Measurements from ENCODE around the gene PERM1. TPM values are rescaled to one million over a fixed set of nuclear protein-coding genes. Genes with fewer than 3 reads are reported as not detected.

Gene PERM1
- total and polyA plus RNA-seq, 2 experiments from 2014 or later: 0.77 to 1.0 TPM

GRCh38 chr1:938711-939489, 43.0 kb downstream of the PERM1 start:
- TF ChIP-seq CTCF (IDR thresholded peaks at IDR 0.05; ENCODE audit: low read depth, low read length): no peak
- Histone ChIP-seq H3K4me1 (ENCODE audit: low read depth) (peaks cover 28% of the 10 kb centered on the region), H3K9me3 (ENCODE audit: low read depth) (no peaks in the 10 kb centered on the region), H3K36me3 (no peaks in the 10 kb centered on the region), H3K27ac (no peak overlapping the region), H3K4me3 (no peak overlapping the region), H3K27me3 (peaks cover 25% of the 10 kb centered on the region)
- DNase-seq (ENCODE audit: low read depth in 1 of 2, low spot score in 1 of 2): no peak

- H3K4me3 ChIP-seq: no peak overlapping the region
- peak; percentile 24 to 71 for DNase-seq (ENCODE audit: low read depth in 1 of 2, low spot score in 1 of 2)
- H3K27me3 ChIP-seq: peaks cover 30% of the 10 kb centered on the region
Measured at GRCh38 chr1:938088-938683, 43.7 kb downstream of the PERM1 start.

GRCh38 chr1:937521-937920, 44.4 kb downstream of the PERM1 start:
- Histone ChIP-seq H3K27me3 (peaks cover 34% of the 10 kb centered on the region), H3K36me3 (no peaks in the 10 kb centered on the region), H3K27ac (no peak overlapping the region), H3K9me3 (ENCODE audit: low read depth) (no peaks in the 10 kb centered on the region), H3K4me1 (ENCODE audit: low read depth) (peaks cover 28% of the 10 kb centered on the region), H3K4me3 (no peak overlapping the region)
- DNase-seq (ENCODE audit: low read depth in 1 of 2, low spot score in 1 of 2): no peak
- no peak for TF ChIP-seq CTCF (IDR thresholded peaks at IDR 0.05; ENCODE audit: low read depth, low read length)

More at GRCh38 chr1:938088-938683, 43.7 kb downstream of the PERM1 start:
- peak; percentile 45 for TF ChIP-seq CTCF (IDR thresholded peaks at IDR 0.05; ENCODE audit: low read depth, low read length)
- Histone ChIP-seq H3K36me3 (no peaks in the 10 kb centered on the region), H3K27ac (no peak overlapping the region), H3K9me3 (ENCODE audit: low read depth) (no peaks in the 10 kb centered on the region), H3K4me1 (ENCODE audit: low read depth) (peaks cover 28% of the 10 kb centered on the region)

GRCh38 chr1:936348-937264, 45.3 kb downstream of the PERM1 start:
- no peak overlapping the region for H3K4me3 ChIP-seq
- no peak for DNase-seq (ENCODE audit: low read depth in 1 of 2, low spot score in 1 of 2)
- no peaks in the 10 kb centered on the region for H3K36me3 ChIP-seq
- H3K4me1 ChIP-seq (ENCODE audit: low read depth): peaks cover 23% of the 10 kb centered on the region
- H3K27me3 ChIP-seq: peaks cover 25% of the 10 kb centered on the region
- no peak for TF ChIP-seq CTCF (IDR thresholded peaks at IDR 0.05; ENCODE audit: low read depth, low read length)
- H3K27ac ChIP-seq: no peak overlapping the region
- H3K9me3 ChIP-seq (ENCODE audit: low read depth): no peaks in the 10 kb centered on the region

GRCh38 chr1:935751-936231, 46.1 kb downstream of the PERM1 start:
- H3K27ac ChIP-seq: no peak overlapping the region
- no peak for TF ChIP-seq CTCF (IDR thresholded peaks at IDR 0.05; ENCODE audit: low read depth, low read length)
- peaks cover 15% of the 10 kb centered on the region for H3K4me1 ChIP-seq (ENCODE audit: low read depth)
- no peak overlapping the region for H3K4me3 ChIP-seq
- peak in 1 of 2 donors; percentile 93 for DNase-seq (ENCODE audit: low read depth in 1 of 2, low spot score in 1 of 2)
- no peaks in the 10 kb centered on the region for H3K9me3 ChIP-seq (ENCODE audit: low read depth)
- no peaks in the 10 kb centered on the region for H3K36me3 ChIP-seq
- H3K27me3 ChIP-seq: peaks cover 17% of the 10 kb centered on the region
